Endothelial cell of umbilical vein (primary cell): ENCODE data around the gene PBXIP1. TPM values are rescaled to one million over a fixed set of nuclear protein-coding genes. Genes with fewer than 3 reads are reported as not detected.

Experiments
- BruUV-seq: library from RNA; stranded (reverse); fragments of 400-500 nt; replicated peaks from 2 replicates; lab custom pipeline; 2021; lab: Mats Ljungman, UMichigan
- CTCF ChIA-PET: fragments of 300-600, 350-600 bp; sonication (Branson Sonifier 250); formaldehyde crosslinking; loops from one replicate; lab custom pipeline; 2021; ENCODE audit warnings: antibody characterized with exemption, inconsistent platforms; lab: Charles Lee
- POLR2A ChIA-PET: fragments of 300-600, 350-600 bp; sonication (Branson Sonifier 250); formaldehyde crosslinking; loops from one replicate; lab custom pipeline; 2021; ENCODE audit warnings: antibody characterized with exemption, inconsistent platforms; lab: Charles Lee
- DNase-seq: peaks from one replicate; pipeline ENCODE4 v3.0.0-alpha.2; 2011; ENCODE audit warnings: low read depth, low spot score
- FAIRE-seq: peaks from 2 replicates; lab custom pipeline; 2011; peaks lifted over from hg19 to GRCh38; lab: Jason Lieb, UNC
- H2AFZ ChIP-seq: 2 replicates; pipeline ENCODE4 v1.6.0; 2012; ENCODE audit warnings: low read depth, low read length, control low read depth, inconsistent platforms
- H3K27ac ChIP-seq: 2 replicates; pipeline ENCODE4 v1.5.1; 2011; ENCODE audit warnings: low read depth, mild to moderate bottlenecking, control low read depth, low read length, moderate library complexity; ENCODE audit not compliant: insufficient read depth
- H3K27me3 ChIP-seq, 2 experiments: 2 replicates each; pipeline versions ENCODE4 v1.6.0 to v1.6.1; 2011; ENCODE audit warnings: low read length in 2 of 2, mixed read lengths in 1 of 2; ENCODE audit not compliant: control insufficient read depth in 2 of 2, insufficient read depth in 2 of 2
- H3K36me3 ChIP-seq, 2 experiments: 2 replicates in 1 of 2; 3 replicates in 1 of 2; pipeline ENCODE4 v1.5.1; 2011; ENCODE audit warnings: low read length in 2 of 2, mild to moderate bottlenecking in 1 of 2, moderate library complexity in 1 of 2; ENCODE audit not compliant: control insufficient read depth in 2 of 2, insufficient read depth in 2 of 2; ENCODE audit errors: extremely low read depth in 1 of 2
- H3K4me1 ChIP-seq: 3 replicates; pipeline ENCODE4 v1.5.1; 2011; ENCODE audit warnings: mild to moderate bottlenecking, low read length; ENCODE audit not compliant: control insufficient read depth, insufficient read depth; ENCODE audit errors: extremely low read depth
- H3K4me2 ChIP-seq: 2 replicates; pipeline ENCODE4 v1.6.1; 2011; ENCODE audit warnings: low read length, control low read depth, mixed read lengths; ENCODE audit not compliant: insufficient read depth
- H3K4me3 ChIP-seq, 3 experiments: fragments of 200-600 bp in 1 of 3; sonication (generic), shearing (Covaris generic) in 1 of 3; replicated peaks in 1 of 3; 2 replicates each; pipeline ENCODE4 v1.5.1; 2011 to 2016; ENCODE audit warnings: control low read depth in 3 of 3, low read length in 3 of 3, mild to moderate bottlenecking in 2 of 3, inconsistent platforms in 1 of 3, low read depth in 1 of 3, moderate library complexity in 1 of 3; ENCODE audit not compliant: insufficient read depth in 1 of 3
- H3K79me2 ChIP-seq: 2 replicates; pipeline ENCODE4 v1.6.0; 2012; ENCODE audit warnings: low read length, inconsistent platforms; ENCODE audit not compliant: control insufficient read depth, insufficient read depth
- H3K9ac ChIP-seq: replicated peaks from 2 replicates; pipeline ENCODE3; 2011; ENCODE audit warnings: low read length, control low read depth; ENCODE audit not compliant: insufficient read depth; ENCODE audit errors: extremely low read depth
- H3K9me1 ChIP-seq: replicated peaks from 3 replicates; pipeline ENCODE4 v1.6.0; 2011; ENCODE audit warnings: mild to moderate bottlenecking, low read length; ENCODE audit not compliant: control insufficient read depth, insufficient read depth; ENCODE audit errors: extremely low read depth
- H3K9me3 ChIP-seq: replicated peaks from 2 replicates; pipeline ENCODE4 v1.5.1; 2012; ENCODE audit warnings: low read length, inconsistent platforms; ENCODE audit not compliant: control insufficient read depth, insufficient read depth
- H4K20me1 ChIP-seq: replicated peaks from 2 replicates; pipeline ENCODE3; 2011; ENCODE audit warnings: mild to moderate bottlenecking, low read length; ENCODE audit not compliant: control insufficient read depth, insufficient read depth; ENCODE audit errors: extremely low read depth
- CTCF ChIP-seq, 2 donors: IDR thresholded peaks; 1 replicate in 1 of 2; 2 replicates in 1 of 2; pipeline ENCODE4 v1.5.1; 2011; ENCODE audit warnings: low read length in 2 of 2, mild to moderate bottlenecking in 2 of 2, moderate library complexity in 2 of 2, control low read depth in 1 of 2, inconsistent platforms in 1 of 2, low read depth in 1 of 2; ENCODE audit not compliant: insufficient read depth in 1 of 2; ENCODE audit errors: extremely low read depth in 1 of 2
- EZH2 ChIP-seq: IDR thresholded peaks from 2 replicates; pipeline ENCODE4 v1.6.1; 2012; ENCODE audit warnings: borderline replicate concordance, low read depth, mild to moderate bottlenecking, moderate library complexity, low read length, inconsistent platforms; ENCODE audit not compliant: severe bottlenecking
- FOS ChIP-seq: IDR thresholded peaks from 2 replicates; pipeline ENCODE4 v1.6.1; 2011; ENCODE audit warnings: mild to moderate bottlenecking, low read length, moderate library complexity, borderline replicate concordance; ENCODE audit not compliant: insufficient read depth
- GATA2 ChIP-seq: IDR thresholded peaks from 2 replicates; pipeline ENCODE4 v1.7.0; 2011; ENCODE audit warnings: low read depth, mild to moderate bottlenecking, moderate library complexity, mixed read lengths, low read length; ENCODE audit not compliant: insufficient read length, insufficient read depth
- JUN ChIP-seq: IDR thresholded peaks from 2 replicates; pipeline ENCODE4 v1.6.1; 2011; ENCODE audit warnings: borderline replicate concordance, low read depth; ENCODE audit not compliant: insufficient read length, insufficient read depth
- MAX ChIP-seq: IDR thresholded peaks from 2 replicates; pipeline ENCODE4 v1.6.1; 2011; ENCODE audit not compliant: insufficient read depth, insufficient read length
- MYC ChIP-seq: IDR thresholded peaks from one replicate; pipeline ENCODE4 v1.6.1; 2011; ENCODE audit warnings: mild to moderate bottlenecking, low read depth, low read length
- POLR2A ChIP-seq: IDR thresholded peaks from 2 replicates; pipeline ENCODE4 v1.6.1; 2012; ENCODE audit warnings: low read depth, mild to moderate bottlenecking, control low read depth, low read length
- POLR2AphosphoS5 ChIP-seq: IDR thresholded peaks from 2 replicates; pipeline ENCODE4 v1.6.1; 2012; ENCODE audit warnings: low read depth, mild to moderate bottlenecking, control low read depth, low read length, moderate library complexity; ENCODE audit not compliant: insufficient read depth
- dilution Hi-C: fragments of 300-500 bp; cut with MboI; formaldehyde crosslinking; loops from one replicate; pipeline ENCODE4 v1.15.0; 2019; ENCODE audit warnings: low sequenced_read_pairs; ENCODE audit not compliant: extremely low pct_ligation_motif_present
- intact Hi-C: fragments of 100-400 bp; cut with micrococcal nuclease; formaldehyde crosslinking; loops from one replicate; pipeline ENCODE4 v1.10.0; 2022
- polyA plus RNA-seq, 4 experiments: library from polyadenylated mRNA; depleted of rRNA in 3 of 4; stranded (reverse) in 3 of 4; unstranded in 1 of 4; fragments of >200 nt; gene quantifications; 2 replicates each; pipeline versions ENCODE4 v1.2.1 to v1.2.3, GENCODE V29; 2011 to 2012; ENCODE audit warnings: missing spikeins in 1 of 4
- total RNA-seq: library from RNA; stranded (reverse); gene quantifications from 2 replicates; pipeline ENCODE4 v1.2.3, GENCODE V29; 2021

The PBXIP1 gene
- total and polyA plus RNA-seq, 2 donors (not counting 3 experiments of a cell fraction or from before 2014, with no cell fraction given) = 49.4 to 54.7 TPM

GRCh38 chr1:154910851-154911250, 45.0 kb downstream of the PBXIP1 start:
- ChIA-PET CTCF (no interaction called here), POLR2A (no interaction called here)

GRCh38 chr1:154908937-154909336, 47.0 kb downstream of the PBXIP1 start:
- Histone ChIP-seq H4K20me1 (no peaks in the 10 kb centered on the region), H3K4me2 (no peak overlapping the region), H3K9me1 (no peaks in the 10 kb centered on the region), H2AFZ (no peak overlapping the region), H3K36me3 (no peaks in the 10 kb centered on the region), H3K4me3 (no peak overlapping the region), H3K4me1 (no peaks in the 10 kb centered on the region), H3K9me3 (no peaks in the 10 kb centered on the region), H3K27ac (no peak overlapping the region), H3K79me2 (no peaks in the 10 kb centered on the region), H3K9ac (no peak overlapping the region), H3K27me3 (peaks cover 0 to 5% of the 10 kb centered on the region in 2 experiments)
- no TSS peak for BruUV-seq
- dilution Hi-C loops = no loop called here
- intact Hi-C loops = no loop called here
- DNase-seq (no peak), FAIRE-seq (no peak)
- no peak for TF ChIP-seq FOS
- TF ChIP-seq GATA2 = no peak
- TF ChIP-seq CTCF (IDR thresholded peaks at IDR 0.05; ENCODE audit: extremely low read depth in 1 of 2, insufficient read depth in 1 of 2, low read depth in 1 of 2, low read length in 2 of 2) = no peak
- TF ChIP-seq EZH2 = no peak
- TF ChIP-seq POLR2AphosphoS5 = no peak
- no peak for TF ChIP-seq MAX
- no peak for TF ChIP-seq JUN
- no peak for TF ChIP-seq MYC
- TF ChIP-seq POLR2A = no peak
- ChIA-PET POLR2A (interaction anchor here (0.6 kb wide), 1 partner anchor 21 kb away, joined by 5 read pairs; no protein-coding TSS in a partner anchor), CTCF (no interaction called here)

More at GRCh38 chr1:154910851-154911250, 45.0 kb downstream of the PBXIP1 start:
- dilution Hi-C loops (no loop called here), intact Hi-C loops (no loop called here)
- no peak overlapping the region for H3K4me3 ChIP-seq
- H3K9me1 ChIP-seq = no peaks in the 10 kb centered on the region
- no peak overlapping the region for H3K9ac ChIP-seq
- H2AFZ ChIP-seq = no peak overlapping the region
- H3K27ac ChIP-seq = no peak overlapping the region
- H3K27me3 ChIP-seq = peaks cover 0 to 5% of the 10 kb centered on the region in 2 experiments
- TF ChIP-seq GATA2 (no peak), MAX (no peak), POLR2AphosphoS5 (no peak), MYC (no peak)
- no peaks in the 10 kb centered on the region for H3K36me3 ChIP-seq
- BruUV-seq = no TSS peak
- no peaks in the 10 kb centered on the region for H4K20me1 ChIP-seq
- H3K9me3 ChIP-seq = no peaks in the 10 kb centered on the region
- H3K4me2 ChIP-seq = no peak overlapping the region
- FAIRE-seq = no peak
- H3K79me2 ChIP-seq = no peaks in the 10 kb centered on the region
- no peaks in the 10 kb centered on the region for H3K4me1 ChIP-seq
- no peak for DNase-seq
